NCI-H1694 treated with DMSO at 0.1 percent for 48 hours (cell line): ENCODE results near the gene NT5M.
"Not testable (repeated sequence)": the region's sequence is repeated elsewhere in the genome, so short reads cannot be mapped to it uniquely, and the experiment has no call there.

ENCODE experiments used
- DNase-seq: peaks from one replicate; lab custom pipeline; 2025; lab: John Stamatoyannopoulos, UW

NT5M gene

DNA sequence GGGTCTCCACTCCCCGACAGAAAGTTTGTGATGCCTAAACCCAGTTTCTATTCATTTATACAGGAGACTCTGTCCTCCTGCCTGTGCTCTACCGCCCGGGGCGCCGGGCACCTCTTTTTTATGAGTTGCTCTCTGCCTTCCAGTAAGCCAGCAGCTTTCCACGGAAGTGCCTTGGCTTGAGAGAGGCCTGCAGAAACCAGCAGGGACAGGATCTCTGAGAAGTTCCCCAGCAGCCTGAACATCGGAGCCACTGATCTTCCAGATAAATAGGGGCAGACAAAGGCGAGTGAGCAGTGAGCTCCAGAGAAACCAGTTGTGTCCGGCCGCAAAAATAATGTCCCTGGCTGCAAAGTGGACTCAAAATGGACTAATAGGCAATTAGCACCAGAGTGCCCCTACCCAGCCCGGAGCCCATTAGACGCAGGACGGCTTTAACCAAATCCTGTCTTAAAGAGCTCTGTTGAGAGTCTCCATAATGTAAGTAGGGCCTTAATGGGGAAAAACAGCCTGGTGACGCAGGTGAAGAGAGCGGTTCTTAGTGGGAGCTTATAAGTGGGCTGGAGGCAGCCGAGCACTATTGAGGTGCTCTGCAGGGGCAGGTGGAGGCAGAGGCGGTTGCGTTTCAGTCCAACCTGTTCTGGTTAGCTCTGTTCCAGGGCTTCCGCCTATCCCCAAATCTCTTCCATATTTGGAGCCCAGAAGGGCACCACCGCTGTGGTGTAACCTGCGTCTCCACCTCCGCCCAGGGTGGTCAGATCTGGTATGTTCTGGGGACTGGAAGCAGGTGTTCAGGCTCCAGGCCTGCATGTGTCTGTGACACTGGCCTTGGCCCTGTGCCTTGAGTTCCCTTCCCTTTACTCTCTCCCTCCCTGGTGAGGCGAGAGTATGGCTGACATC lies 74.1 kb downstream of the NT5M start:
- no peak for DNase-seq

- no peak for DNase-seq
These were observed 76.2 kb downstream of the NT5M start for GRCh38 chr17:17379197-17379991.

DNA sequence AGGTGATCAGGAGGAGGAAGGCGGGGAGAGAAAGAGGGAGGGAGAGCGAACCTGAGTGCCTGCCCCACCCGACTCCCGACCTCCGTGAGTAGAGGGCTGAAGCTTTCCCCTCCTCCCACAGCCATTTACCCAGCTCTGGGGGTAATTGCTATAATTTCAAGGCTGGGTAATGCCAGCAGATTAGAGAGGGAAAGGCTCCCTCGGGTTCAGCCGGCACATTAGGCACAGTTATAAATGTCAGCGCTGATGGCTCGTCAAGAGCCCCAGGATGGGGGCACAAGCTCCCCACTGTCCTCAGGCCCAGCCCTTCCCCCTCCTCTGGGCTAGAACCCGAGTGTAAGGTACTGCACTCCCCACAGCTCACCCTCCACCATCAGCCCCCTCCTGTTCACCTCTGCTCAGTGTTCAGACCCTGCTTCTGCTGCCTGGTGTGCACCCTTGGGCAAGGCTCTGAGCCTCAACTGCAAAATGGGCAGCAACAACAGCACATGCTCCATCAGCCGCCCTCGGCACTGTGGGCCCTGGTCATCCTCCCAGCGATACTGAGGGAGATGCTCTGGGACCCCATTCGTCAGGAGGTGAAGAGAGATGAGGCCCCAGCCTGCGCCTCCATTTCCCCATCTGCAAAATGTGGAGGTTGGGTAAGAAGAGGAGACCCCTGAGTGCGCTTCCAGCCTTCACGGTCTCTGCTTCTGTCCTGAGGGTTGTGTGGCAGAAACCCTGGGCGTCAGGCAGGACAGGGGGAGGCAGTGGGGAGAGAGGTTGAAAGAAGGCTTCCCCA lies 77.2 kb downstream of the NT5M start:
- DNase-seq = no peak

DNA sequence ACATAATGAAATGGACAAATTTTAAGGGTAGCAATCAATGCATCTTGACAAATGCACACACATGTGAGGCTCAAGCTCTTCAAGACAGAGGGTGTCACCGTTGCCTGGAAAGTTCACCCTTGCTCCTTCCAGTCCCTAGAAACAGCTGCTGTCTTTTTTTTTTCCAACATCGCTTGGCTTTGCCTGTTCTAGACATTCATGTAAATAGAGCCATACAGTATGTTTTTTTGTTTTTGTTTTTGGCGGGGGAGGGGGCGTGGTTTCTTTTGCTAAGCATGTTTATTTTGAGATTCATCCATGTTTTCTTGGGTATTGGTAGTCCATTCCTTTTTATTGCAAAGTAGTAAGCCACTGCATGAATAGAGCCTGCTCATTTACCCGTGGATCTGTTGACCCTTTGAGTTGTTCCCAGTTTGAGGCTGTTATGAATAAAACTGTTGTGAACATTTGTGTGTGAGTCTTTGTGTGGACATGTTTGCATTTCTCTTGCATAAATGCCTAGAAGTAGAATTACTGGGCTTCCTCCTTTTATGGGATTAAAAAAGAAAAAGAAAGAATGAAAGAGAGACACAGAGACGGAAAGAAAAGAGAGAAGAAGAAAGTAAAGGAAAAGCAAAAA lies 78.4 kb downstream of the NT5M start:
- DNase-seq = no peak

DNA sequence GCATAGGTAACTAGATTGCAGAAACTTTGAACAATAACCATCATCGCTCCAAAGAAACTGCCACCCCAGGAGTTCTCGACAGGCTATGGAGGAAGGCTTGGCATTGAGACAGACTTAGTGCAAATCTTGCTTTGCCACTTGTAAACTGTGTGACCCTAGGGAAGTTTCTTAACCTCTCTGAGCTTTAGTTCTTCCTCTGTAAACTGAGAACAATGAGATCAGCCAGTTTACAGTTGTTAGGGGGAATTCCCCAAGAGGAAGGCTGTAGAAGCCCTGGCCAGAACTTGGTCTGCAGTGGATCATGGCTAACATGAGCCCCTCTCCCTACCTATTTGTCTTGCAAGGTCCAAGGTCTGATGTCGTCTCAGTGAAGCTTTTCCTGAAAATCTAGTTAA lies 78.9 kb downstream of the NT5M start:
- no peak for DNase-seq

DNA sequence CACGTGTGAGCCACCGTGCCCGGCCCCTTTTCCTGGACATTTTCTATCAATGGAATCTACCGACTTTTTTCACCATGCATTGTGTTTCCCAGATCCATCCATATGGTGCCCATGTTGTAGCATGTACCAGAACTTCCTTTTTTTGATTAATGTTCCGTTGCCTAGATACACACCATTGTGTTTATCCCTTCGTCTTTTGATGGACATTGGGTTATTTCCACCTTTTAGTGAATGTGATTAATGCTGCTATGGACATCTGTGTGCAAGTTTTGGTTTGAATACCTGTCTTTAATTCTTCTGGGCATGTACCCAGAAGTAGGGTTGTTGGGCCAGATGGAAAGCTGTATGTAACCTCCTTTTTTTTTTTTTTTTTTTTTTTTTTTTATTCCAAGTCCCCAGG lies 79.8 kb downstream of the NT5M start:
- peak; percentile 96 for DNase-seq

- DNase-seq = not testable (repeated sequence)
These were observed 80.5 kb downstream of the NT5M start for GRCh38 chr17:17383431-17384290.

- no peak for DNase-seq
These were observed 81.1 kb downstream of the NT5M start for GRCh38 chr17:17384291-17384615.

- DNase-seq = no peak
These were observed 81.8 kb downstream of the NT5M start for GRCh38 chr17:17384961-17385360.

GRCh38 chr17:17385491-17385890 lies 82.3 kb downstream of the NT5M start:
- peak; percentile 85 for DNase-seq

- no peak for DNase-seq
These were observed 83.1 kb downstream of the NT5M start for GRCh38 chr17:17386094-17386800.

DNA sequence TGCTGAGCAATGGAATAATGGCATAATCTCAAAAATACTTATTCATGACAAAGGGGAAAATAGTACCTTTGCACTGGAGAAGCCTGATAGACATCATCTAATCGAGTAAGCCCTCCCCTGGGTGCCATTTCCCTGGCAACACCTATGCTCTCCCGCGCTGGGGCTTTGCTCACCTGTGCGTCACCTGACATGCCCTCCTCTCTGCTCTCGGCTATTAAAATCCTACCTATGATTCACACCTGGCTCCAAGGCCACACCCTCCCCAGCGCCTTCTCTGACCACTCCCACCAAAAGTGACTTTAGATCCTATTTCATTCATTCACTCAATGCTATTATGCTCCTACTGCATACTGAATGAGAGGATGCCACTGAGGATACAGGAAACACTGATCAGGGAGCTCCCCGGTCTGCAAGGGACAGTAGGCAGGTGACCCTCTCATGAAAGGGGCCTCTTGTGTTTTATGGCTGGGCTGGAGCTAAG lies 83.9 kb downstream of the NT5M start:
- no peak for DNase-seq

DNA sequence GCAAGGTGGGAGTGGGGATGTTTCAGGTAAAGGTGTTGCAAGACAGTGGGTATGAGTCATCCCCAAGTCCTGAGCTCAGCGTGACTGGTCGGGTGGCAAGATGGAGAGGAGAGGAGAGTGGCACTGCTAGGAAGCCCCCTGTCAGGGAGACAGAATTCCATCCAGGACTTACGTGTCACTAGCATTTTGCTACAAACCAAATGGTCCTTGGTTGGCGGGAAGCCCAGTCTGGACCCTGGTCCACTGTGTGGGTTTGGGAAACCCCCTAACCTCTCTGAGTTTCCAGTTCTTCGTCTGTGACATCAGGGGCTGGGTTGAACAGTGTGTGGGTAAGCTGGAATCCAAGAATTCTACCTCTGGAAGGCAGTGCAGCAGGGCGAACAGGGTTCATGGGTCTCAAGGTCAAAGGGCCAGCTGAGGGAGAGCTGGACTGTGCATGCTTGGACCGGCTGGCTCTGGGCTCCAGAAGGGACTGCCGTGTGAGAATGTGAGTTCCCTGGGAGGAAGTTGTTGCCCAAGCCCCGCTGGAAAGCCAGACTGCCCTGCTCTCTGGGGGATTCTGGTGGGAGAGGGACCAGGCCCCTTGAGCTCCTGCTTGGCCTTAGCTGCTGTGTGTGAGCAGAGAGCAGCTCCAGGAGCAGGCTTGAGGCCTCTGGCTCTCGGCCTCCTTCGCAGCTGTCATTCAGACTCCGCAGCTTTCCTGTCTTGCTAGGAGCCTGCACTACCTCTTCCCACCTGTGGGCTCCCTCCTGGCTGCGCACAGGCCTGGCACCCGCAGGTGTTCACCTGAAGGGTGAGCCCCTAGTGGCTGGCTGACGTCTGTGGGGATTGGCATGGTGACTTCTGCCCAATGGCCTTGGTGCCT lies 84.6 kb downstream of the NT5M start:
- no peak for DNase-seq

DNA sequence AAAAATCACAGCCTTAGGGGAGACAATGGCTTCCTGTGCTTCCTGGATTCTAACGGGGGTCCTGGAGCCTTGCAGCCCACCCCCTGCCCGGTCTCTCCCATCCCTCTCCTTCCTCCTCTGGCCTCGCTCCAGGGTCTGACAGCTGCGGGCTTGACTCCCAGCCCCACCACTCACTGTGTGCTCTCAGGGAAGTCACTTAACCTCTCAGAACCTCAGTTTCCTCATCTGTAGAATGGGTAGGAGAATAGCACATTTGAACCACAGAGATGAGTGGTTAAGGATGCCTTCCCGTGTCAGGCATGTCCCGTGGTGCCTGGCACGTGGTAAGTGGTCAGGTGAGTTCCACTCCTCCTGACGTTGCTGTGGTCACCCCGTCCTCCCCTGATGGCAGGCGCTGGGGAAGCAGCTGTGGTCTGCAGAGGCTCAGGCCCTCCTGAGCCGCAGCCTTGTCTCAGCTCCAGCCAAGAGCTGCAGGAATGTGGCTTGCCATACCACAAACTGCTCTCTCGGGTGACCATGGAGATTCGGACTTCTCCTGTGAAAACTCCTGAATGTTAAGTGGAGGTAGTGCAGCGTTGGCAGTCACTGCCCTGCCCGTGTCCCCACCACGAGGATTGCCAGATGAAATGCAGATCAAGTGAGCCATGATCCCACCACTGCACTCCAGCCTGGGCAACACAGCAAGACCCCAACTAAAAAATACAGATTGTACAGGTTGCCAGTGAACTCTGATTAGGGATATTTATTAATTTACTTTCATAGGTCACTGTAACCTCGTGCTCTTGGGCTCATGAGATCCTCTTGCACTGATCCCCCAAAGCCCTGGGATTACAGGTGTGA lies 85.7 kb downstream of the NT5M start:
- no peak for DNase-seq

GRCh38 chr17:17391668-17392370 lies 88.6 kb downstream of the NT5M start:
- no peak for DNase-seq

- DNase-seq = no peak
These were observed 90.8 kb downstream of the NT5M start for GRCh38 chr17:17393976-17394375.

DNA sequence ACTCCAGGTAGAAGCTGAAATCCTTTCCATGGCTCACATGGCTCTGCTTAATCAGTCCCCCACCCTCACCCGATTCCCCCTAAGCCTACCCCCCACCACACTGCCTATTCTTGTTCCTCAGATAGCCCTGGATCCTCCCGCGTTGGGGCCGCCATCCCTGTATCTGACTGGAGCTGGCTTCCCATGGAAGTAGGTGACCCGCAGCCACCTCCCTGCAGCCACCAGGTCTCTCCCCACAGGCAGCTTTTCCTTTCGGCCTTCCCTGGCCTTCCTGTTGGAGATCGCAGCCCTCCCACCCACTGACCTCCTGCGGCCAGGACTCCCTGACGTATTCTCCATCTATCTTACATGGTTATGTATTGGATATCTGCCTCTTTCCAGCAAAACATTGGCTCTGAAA lies 91.3 kb downstream of the NT5M start:
- DNase-seq = no peak
